A204.1 (cell line): Measurements from ENCODE around the gene SUPT5H.

Experiments
- FAIRE-seq: peaks from 2 replicates; lab custom pipeline; 2012; peaks lifted over from hg19 to GRCh38; lab: Jason Lieb, UNC

SUPT5H gene

DNA sequence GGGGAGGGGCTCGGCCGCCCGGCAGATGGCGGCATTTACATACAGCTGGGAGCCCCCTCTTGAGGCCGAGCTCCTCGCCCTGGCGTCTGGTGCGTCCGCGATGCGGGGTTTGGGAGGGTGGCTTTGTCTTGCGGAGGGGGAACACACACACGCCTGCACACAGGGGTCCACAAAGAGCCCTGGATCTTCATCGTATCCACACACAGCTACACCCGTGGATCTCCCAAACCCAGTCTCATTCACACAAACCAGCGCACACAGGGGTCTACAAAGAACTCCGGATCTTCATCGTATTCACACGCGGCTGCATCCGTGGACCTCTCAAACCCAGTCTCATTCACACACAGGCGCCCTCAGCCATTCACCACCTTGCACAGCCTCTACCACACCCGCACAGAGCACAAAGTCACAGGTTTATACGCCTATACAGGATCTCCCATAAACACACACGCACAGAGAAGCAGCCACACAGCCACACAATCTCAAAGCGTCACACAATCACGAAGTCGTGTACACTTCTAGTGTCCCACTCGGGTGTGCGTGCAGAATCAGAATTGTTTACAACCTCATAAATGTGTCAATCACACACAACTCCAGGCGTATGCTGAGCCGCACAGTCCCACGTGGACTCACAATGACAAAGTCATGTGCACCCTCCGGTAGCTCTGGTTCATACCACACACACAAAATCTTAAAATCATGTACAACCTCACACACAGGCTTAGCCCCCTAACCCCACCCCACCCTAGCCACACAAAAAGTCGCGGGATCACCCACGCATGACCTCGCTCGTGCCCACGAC lies 52.8 kb downstream of the SUPT5H start:
- no peak for FAIRE-seq

GRCh38 chr19:39498798-39499642 lies 53.6 kb downstream of the SUPT5H start, which contains the start of gene DLL3:
TSS of gene DLL3 (plus strand) at chr19:39498947. CDS start at chr19:39498975, 28 bp downstream.
- no peak for FAIRE-seq

- FAIRE-seq: no peak
These were observed 54.5 kb downstream of the SUPT5H start for GRCh38 chr19:39499932-39500331.

GRCh38 chr19:39500543-39500942 lies 55.2 kb downstream of the SUPT5H start:
- no peak for FAIRE-seq

DNA sequence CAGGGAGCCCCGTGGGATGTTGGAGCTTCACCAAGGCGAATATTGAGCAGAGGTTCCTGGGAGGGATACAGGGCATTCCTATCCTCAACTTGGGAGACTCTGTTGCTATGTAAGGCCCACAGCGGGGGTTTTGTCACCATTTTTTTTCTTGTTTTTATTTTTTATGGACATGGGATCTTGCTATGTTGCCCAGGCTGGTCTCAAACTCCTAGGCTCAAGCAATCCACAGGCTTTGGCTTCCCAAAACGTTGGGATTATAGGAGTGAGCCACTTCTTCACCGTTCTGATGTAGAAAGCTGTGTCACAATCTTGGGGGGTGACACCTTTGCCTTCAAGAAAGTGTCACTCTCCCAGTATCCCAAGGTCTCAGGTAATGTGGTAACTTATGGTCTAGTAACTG lies 56.0 kb downstream of the SUPT5H start:
- no peak for FAIRE-seq

DNA sequence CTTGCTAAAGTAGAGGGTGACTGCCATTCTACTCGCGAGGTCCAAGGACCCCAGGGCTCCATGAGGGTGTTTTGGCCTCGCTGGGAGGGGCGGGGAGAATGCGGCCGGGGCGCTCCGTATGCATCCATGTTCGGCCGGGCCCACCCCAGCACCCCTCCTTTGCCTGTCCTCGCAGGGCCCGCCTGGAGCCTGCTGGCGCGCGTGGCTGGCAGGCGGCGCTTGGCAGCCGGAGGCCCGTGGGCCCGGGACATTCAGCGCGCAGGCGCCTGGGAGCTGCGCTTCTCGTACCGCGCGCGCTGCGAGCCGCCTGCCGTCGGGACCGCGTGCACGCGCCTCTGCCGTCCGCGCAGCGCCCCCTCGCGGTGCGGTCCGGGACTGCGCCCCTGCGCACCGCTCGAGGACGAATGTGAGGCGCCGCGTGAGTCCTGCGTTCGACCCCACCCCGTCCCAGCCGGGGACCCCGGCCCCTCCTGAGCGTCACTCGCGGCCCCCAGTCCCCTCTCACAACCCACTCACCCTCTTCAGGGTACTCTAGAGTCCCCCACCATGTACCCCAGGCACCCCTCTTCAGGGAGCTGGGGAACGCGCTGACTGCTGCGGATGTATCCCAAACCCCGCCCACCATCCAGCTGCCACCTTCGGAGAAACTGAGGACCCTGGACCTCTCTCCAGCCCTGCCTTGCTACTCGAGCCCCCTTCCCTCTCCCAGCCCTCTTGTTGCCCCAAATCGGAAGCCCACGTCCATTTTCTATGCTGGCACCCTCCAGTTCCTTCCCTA lies 57.4 kb downstream of the SUPT5H start:
- FAIRE-seq: no peak

DNA sequence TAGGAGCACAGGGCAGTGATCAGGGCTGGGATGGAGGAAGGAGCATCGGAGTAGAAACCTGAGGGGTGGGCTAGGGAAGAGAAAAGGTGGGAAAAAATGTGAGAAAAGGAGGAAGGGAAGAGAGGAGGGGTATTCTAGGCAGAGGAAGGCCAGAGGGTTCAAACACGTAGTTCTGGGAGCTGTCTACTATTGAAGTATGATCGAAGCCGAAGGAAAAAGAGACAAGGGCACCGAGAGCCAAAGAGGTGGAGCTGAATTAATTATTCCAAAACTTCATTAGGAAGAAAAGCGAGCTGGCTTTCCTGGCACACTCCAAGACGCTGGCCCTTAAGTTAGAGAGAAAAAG lies 61.2 kb downstream of the SUPT5H start:
- FAIRE-seq: no peak

DNA sequence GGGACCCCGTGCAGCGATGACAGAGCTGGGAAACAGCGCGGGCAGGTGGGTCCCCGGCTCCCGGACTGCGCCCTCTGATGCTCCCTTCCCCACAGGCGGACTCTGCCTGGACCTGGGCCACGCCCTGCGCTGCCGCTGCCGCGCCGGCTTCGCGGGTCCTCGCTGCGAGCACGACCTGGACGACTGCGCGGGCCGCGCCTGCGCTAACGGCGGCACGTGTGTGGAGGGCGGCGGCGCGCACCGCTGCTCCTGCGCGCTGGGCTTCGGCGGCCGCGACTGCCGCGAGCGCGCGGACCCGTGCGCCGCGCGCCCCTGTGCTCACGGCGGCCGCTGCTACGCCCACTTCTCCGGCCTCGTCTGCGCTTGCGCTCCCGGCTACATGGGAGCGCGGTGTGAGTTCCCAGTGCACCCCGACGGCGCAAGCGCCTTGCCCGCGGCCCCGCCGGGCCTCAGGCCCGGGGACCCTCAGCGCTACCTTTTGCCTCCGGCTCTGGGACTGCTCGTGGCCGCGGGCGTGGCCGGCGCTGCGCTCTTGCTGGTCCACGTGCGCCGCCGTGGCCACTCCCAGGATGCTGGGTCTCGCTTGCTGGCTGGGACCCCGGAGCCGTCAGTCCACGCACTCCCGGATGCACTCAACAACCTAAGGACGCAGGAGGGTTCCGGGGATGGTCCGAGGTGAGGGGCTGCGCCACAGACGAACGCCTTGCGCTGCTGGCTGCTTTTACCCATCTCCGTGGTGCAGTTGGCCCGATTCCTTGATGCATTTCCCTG lies 61.7 kb downstream of the SUPT5H start:
- FAIRE-seq: no peak

DNA sequence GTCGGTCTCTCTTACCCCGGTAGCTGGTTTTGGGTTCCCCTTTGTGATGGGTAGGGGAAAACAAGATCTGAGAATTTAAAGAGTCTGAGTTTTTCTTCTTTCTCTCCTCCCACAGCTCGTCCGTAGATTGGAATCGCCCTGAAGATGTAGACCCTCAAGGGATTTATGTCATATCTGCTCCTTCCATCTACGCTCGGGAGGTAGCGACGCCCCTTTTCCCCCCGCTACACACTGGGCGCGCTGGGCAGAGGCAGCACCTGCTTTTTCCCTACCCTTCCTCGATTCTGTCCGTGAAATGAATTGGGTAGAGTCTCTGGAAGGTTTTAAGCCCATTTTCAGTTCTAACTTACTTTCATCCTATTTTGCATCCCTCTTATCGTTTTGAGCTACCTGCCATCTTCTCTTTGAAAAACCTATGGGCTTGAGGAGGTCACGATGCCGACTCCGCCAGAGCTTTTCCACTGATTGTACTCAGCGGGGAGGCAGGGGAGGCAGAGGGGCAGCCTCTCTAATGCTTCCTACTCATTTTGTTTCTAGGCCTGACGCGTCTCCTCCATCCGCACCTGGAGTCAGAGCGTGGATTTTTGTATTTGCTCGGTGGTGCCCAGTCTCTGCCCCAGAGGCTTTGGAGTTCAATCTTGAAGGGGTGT lies 62.5 kb downstream of the SUPT5H start:
- FAIRE-seq: no peak

GRCh38 chr19:39508629-39509028 lies 63.2 kb downstream of the SUPT5H start:
- FAIRE-seq: no peak

DNA sequence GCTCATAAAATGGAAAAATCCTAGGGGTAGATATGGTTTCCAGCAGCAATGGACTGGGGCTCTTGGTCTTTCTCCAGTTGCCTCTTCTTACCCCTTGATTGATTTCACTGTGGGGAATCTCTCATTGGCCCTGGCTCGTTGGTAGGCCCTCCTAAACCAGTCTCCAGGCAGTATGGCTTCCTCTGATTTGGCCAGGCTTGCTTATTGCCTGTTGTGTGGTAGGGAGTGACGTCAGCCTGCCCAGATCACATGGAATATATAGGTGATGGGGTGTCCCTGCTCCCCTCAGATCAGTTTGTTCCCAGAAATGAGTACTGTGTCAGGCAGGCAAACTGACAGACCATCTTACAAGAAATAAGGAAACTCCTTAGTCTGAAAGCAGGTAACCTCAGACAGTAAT lies 63.9 kb downstream of the SUPT5H start:
- no peak for FAIRE-seq

- no peak for FAIRE-seq
These were observed 67.6 kb downstream of the SUPT5H start for GRCh38 chr19:39512988-39513387.

- no peak for FAIRE-seq
These were observed 69.6 kb downstream of the SUPT5H start, which contains the start of gene SELENOV for GRCh38 chr19:39514840-39515550. TSS of gene SELENOV (plus strand) at chr19:39515139. CDS start at chr19:39515213, 74 bp downstream.

DNA sequence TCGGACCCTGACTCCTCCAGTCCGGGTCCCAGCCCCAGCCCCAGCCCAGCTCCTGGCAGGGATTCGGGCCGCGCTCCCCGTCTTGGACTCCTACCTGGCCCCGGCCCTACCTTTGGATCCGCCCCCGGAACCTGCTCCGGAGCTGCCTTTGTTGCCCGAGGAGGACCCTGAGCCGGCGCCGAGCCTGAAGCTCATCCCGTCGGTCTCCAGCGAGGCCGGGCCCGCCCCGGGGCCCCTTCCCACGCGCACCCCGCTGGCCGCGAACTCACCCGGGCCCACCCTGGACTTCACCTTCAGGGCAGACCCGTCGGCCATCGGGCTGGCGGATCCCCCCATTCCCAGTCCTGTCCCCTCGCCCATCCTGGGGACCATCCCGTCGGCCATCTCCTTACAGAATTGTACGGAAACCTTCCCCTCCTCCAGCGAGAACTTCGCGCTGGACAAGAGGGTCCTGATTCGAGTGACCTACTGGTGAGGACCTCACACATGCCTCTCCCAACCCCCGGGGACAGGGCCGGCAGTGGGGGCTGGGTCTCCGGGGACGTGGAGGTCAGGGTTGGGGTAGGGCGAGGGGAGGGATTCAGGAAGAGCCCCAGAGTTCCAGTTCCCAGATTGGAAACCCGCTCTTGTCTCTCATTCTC lies 70.3 kb downstream of the SUPT5H start:
- no peak for FAIRE-seq

DNA sequence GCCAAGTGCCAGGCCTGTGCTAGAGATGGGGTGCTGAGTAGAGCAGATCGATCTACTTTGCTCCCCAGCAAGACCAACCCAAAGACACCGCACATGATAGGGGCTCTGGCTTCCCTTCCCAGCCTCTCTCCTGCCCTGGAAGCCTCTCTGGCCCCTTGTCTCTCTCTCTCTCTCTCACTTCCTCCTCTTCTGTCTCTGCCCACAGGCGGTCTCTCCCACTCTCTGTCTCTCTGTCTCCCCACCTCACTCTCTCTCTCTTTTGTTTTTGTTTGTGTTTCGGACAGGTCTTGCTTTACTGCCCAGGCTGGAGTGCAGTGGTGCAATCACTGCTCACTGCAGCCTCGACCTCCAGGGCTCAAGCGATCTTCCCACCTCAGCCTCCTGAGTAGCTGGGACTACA lies 70.9 kb downstream of the SUPT5H start:
- no peak for FAIRE-seq

DNA sequence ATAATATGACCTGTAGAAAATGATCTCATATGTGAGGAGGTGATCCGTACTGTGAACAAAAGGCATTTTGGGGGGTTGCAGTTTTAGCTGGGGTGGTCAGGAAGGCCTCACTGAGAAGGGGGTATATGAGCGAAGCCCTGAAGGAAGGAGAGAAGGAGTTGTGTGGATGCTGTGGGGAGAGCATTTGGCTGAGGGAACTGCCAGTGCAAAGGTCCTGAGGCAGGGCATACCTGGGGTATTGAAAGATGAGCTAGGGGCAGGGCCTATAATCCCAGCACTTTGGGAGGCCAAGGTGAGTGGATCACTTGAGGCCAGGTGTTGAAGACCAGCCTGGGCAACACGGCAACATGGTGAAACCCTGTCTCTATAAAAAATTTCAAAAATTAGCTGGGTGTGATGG lies 72.0 kb downstream of the SUPT5H start:
- FAIRE-seq: no peak

DNA sequence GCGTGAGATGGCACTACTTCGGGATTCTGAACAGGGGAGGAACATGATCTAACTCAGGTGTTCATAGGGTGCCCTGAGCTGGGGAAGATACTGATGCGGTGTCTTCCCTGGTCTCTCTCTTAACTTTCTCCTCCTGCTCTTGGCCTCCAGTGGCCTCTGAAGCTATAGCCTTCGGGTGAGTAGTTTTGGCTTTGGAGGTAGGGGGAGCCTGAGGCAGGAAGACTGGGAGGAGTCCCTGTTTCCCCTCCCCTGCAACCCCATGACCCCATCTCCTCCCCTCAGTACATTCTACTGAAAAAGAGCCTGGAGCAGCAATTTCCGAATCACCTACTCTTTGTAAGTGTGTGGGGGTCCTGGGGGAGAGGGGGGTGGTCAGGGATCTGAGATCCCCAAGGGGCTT lies 73.1 kb downstream of the SUPT5H start:
- FAIRE-seq: no peak

DNA sequence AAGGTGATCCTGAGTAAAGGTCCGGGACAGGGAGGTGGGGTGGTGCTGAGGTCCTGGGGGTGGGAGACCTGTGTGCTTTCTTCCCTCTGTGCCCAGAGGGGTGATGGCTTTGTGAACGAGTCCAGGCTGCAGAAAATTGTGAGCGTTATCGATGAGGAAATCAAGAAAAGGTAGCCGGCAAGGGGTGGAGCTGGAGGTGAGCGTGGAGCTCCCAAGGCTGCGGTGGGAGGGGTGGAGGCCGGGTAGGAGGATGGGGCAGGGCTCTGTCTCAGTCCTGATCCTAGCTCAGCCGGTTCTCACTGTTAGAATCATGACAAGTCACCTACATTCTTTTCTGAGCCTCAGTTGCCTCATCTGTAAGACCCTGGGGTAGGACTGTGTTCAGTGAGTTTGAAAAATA lies 73.6 kb downstream of the SUPT5H start:
- no peak for FAIRE-seq

DNA sequence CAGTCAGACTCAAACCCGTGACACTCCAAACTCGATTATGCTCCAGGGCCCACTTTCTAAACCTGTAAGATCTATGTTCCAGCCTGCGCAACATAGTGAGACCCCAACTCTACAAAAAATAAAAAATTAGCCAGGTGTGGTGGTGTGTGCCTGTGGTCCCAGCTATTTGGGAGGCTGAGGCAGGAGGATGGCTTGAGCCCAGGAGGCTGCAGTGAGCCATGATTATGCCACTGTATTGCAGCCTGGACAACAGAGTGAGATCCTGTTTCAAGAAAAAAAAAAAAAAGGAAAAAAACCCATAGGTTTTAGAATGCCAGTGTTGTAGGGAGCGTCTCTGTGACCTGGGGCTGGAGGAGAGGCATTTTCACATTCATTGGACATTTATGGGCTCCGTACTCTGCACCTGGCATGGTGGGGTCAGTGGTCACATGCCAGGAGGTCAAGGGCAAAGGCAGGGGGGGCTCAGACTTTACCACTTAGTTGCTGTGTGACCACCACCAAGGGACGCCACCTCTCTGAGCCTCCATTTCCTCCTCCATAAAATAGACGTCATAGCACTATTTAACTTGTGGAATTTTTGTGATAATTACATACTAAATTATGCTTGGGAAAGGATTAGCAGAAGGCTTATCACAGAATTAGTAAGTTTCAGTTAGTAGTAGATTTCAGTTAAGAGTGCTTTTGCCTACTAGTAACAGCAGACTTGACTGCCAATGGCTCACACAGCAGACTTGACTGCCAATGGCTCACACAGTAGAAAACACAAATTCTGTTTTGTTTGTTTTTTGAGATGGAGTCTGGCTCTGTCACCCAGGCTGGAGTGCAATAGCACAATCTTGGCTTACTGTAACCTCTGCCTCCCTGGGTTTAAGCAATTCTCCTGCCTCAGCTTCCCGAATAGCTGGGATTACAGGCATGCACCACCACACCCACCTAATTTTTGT lies 75.4 kb downstream of the SUPT5H start:
- no peak for FAIRE-seq
